Ascending aorta (tissue), 2 donors: Measurements from ENCODE around the gene FANCI. TPM values are rescaled to one million over a fixed set of nuclear protein-coding genes. Genes with fewer than 3 reads are reported as not detected.

ENCODE experiments used
- DNase-seq, 2 donors: peaks; one replicate each; pipeline ENCODE4 v3.0.0-alpha.2; 2019; ENCODE audit warnings: low spot score in 2 of 2
- H3K27ac ChIP-seq, 2 donors: fragments of 200-600 bp; sonication (generic); one replicate each; pipeline ENCODE4 v1.5.1; 2016 to 2017; ENCODE audit warnings: mild to moderate bottlenecking in 1 of 2
- H3K27me3 ChIP-seq: fragments of 200-600 bp; sonication (generic); one replicate; pipeline ENCODE4 v1.5.1; 2017
- H3K36me3 ChIP-seq, 2 donors: fragments of 200-600 bp; sonication (generic); one replicate each; pipeline ENCODE4 v1.5.1; 2016
- H3K4me1 ChIP-seq, 2 donors: fragments of 200-600 bp; sonication (generic); one replicate each; pipeline ENCODE4 v1.5.1; 2016 to 2017; ENCODE audit warnings: mild to moderate bottlenecking in 1 of 2
- H3K4me3 ChIP-seq, 2 donors: fragments of 200-600 bp; sonication (generic); one replicate each; pipeline ENCODE4 v1.5.1; 2016 to 2017; ENCODE audit warnings: mild to moderate bottlenecking in 1 of 2
- H3K9me3 ChIP-seq, 2 donors: fragments of 200-600 bp; sonication (generic); one replicate each; pipeline ENCODE4 v1.5.1; 2016
- CTCF ChIP-seq, 3 experiments: fragments of 200-600 bp in 2 of 3; fragments of 450-650 bp in 1 of 3; sonication (generic) in 2 of 3; IDR thresholded peaks; one replicate each; pipeline ENCODE4 v1.5.1; 2016 to 2019; ENCODE audit warnings: antibody characterized with exemption in 3 of 3, mild to moderate bottlenecking in 1 of 3, moderate library complexity in 1 of 3
- intact Hi-C: fragments of 100-400 bp; cut with DNase I; formaldehyde crosslinking; loops from one replicate; pipeline ENCODE4 v1.15.1; 2023
- total RNA-seq: library from RNA; depleted of rRNA; stranded (reverse); fragments of >200 nt; gene quantifications from one replicate; pipeline ENCODE4 v1.1.0, GENCODE V29; 2016

FANCI gene
- total RNA-seq, 1 donor from 2014 or later: not detected

GRCh38 chr15:89322822-89323221, 79.0 kb downstream of the FANCI start:
- Histone ChIP-seq H3K4me1 (no peaks in the 10 kb centered on the region), H3K27me3 (no peaks in the 10 kb centered on the region), H3K9me3 (no peaks in the 10 kb centered on the region), H3K27ac (no peak overlapping the region), H3K36me3 (peaks cover 94 to 100% of the 10 kb centered on the region in 2 donors), H3K4me3 (no peak overlapping the region)
- no peak for DNase-seq
- intact Hi-C loops: no loop called here
- TF ChIP-seq CTCF (IDR thresholded peaks at IDR 0.05): no peak

- intact Hi-C loops: no loop called here
- Histone ChIP-seq H3K4me1 (no peaks in the 10 kb centered on the region), H3K36me3 (peaks cover 95 to 100% of the 10 kb centered on the region in 2 donors), H3K9me3 (no peaks in the 10 kb centered on the region), H3K27ac (no peak overlapping the region), H3K4me3 (no peak overlapping the region), H3K27me3 (no peaks in the 10 kb centered on the region)
- TF ChIP-seq CTCF (IDR thresholded peaks at IDR 0.05): no peak
- no peak for DNase-seq
Measured at GRCh38 chr15:89323825-89324224, 80.0 kb downstream of the FANCI start.

GRCh38 chr15:89325039-89325803, 81.4 kb downstream of the FANCI start:
- Histone ChIP-seq H3K9me3 (no peaks in the 10 kb centered on the region), H3K4me3 (no peak overlapping the region), H3K4me1 (peaks cover 0 to 6% of the 10 kb centered on the region in 2 donors), H3K36me3 (peaks cover 95 to 100% of the 10 kb centered on the region in 2 donors), H3K27ac (no peak overlapping the region), H3K27me3 (no peaks in the 10 kb centered on the region)
- intact Hi-C loops: no loop called here
- no peak for TF ChIP-seq CTCF (IDR thresholded peaks at IDR 0.05)
- no peak for DNase-seq

- Histone ChIP-seq H3K36me3 (peaks cover 94 to 100% of the 10 kb centered on the region in 2 donors), H3K9me3 (no peaks in the 10 kb centered on the region), H3K4me3 (no peak overlapping the region), H3K4me1 (peaks cover 0 to 9% of the 10 kb centered on the region in 2 donors), H3K27ac (no peak overlapping the region), H3K27me3 (no peaks in the 10 kb centered on the region)
- TF ChIP-seq CTCF (IDR thresholded peaks at IDR 0.05): no peak
- intact Hi-C loops: no loop called here
- DNase-seq: no peak
Measured at GRCh38 chr15:89326316-89326715, 82.5 kb downstream of the FANCI start.

GRCh38 chr15:89327113-89327512, 83.3 kb downstream of the FANCI start:
- Histone ChIP-seq H3K27ac (no peak overlapping the region), H3K4me3 (no peak overlapping the region), H3K4me1 (peaks cover 0 to 17% of the 10 kb centered on the region in 2 donors), H3K27me3 (no peaks in the 10 kb centered on the region), H3K9me3 (no peaks in the 10 kb centered on the region), H3K36me3 (peaks cover 90 to 100% of the 10 kb centered on the region in 2 donors)
- DNase-seq: no peak
- intact Hi-C loops: no loop called here
- TF ChIP-seq CTCF (IDR thresholded peaks at IDR 0.05): no peak
